Endothelial cell of umbilical vein (primary cell): ENCODE measurements around the gene PLXDC1. TPM values are rescaled to one million over a fixed set of nuclear protein-coding genes. Genes with fewer than 3 reads are reported as not detected.

Experiments
- BruUV-seq: library from RNA; stranded (reverse); fragments of 400-500 nt; replicated peaks from 2 replicates; lab custom pipeline; 2021; lab: Mats Ljungman, UMichigan
- CTCF ChIA-PET: fragments of 300-600, 350-600 bp; sonication (Branson Sonifier 250); formaldehyde crosslinking; loops from one replicate; lab custom pipeline; 2021; ENCODE audit warnings: antibody characterized with exemption, inconsistent platforms; lab: Charles Lee
- POLR2A ChIA-PET: fragments of 300-600, 350-600 bp; sonication (Branson Sonifier 250); formaldehyde crosslinking; loops from one replicate; lab custom pipeline; 2021; ENCODE audit warnings: antibody characterized with exemption, inconsistent platforms; lab: Charles Lee
- DNase-seq: peaks from one replicate; pipeline ENCODE4 v3.0.0-alpha.2; 2011; ENCODE audit warnings: low read depth, low spot score
- FAIRE-seq: peaks from 2 replicates; lab custom pipeline; 2011; peaks lifted over from hg19 to GRCh38; lab: Jason Lieb, UNC
- H2AFZ ChIP-seq: 2 replicates; pipeline ENCODE4 v1.6.0; 2012; ENCODE audit warnings: low read depth, low read length, control low read depth, inconsistent platforms
- H3K27ac ChIP-seq: 2 replicates; pipeline ENCODE4 v1.5.1; 2011; ENCODE audit warnings: low read depth, mild to moderate bottlenecking, control low read depth, low read length, moderate library complexity; ENCODE audit not compliant: insufficient read depth
- H3K27me3 ChIP-seq, 2 experiments: 2 replicates each; pipeline versions ENCODE4 v1.6.0 to v1.6.1; 2011; ENCODE audit warnings: low read length in 2 of 2, mixed read lengths in 1 of 2; ENCODE audit not compliant: control insufficient read depth in 2 of 2, insufficient read depth in 2 of 2
- H3K36me3 ChIP-seq, 2 experiments: 2 replicates in 1 of 2; 3 replicates in 1 of 2; pipeline ENCODE4 v1.5.1; 2011; ENCODE audit warnings: low read length in 2 of 2, mild to moderate bottlenecking in 1 of 2, moderate library complexity in 1 of 2; ENCODE audit not compliant: control insufficient read depth in 2 of 2, insufficient read depth in 2 of 2; ENCODE audit errors: extremely low read depth in 1 of 2
- H3K4me1 ChIP-seq: 3 replicates; pipeline ENCODE4 v1.5.1; 2011; ENCODE audit warnings: mild to moderate bottlenecking, low read length; ENCODE audit not compliant: control insufficient read depth, insufficient read depth; ENCODE audit errors: extremely low read depth
- H3K4me2 ChIP-seq: 2 replicates; pipeline ENCODE4 v1.6.1; 2011; ENCODE audit warnings: low read length, control low read depth, mixed read lengths; ENCODE audit not compliant: insufficient read depth
- H3K4me3 ChIP-seq, 3 experiments: fragments of 200-600 bp in 1 of 3; sonication (generic), shearing (Covaris generic) in 1 of 3; replicated peaks in 1 of 3; 2 replicates each; pipeline ENCODE4 v1.5.1; 2011 to 2016; ENCODE audit warnings: control low read depth in 3 of 3, low read length in 3 of 3, mild to moderate bottlenecking in 2 of 3, inconsistent platforms in 1 of 3, low read depth in 1 of 3, moderate library complexity in 1 of 3; ENCODE audit not compliant: insufficient read depth in 1 of 3
- H3K79me2 ChIP-seq: 2 replicates; pipeline ENCODE4 v1.6.0; 2012; ENCODE audit warnings: low read length, inconsistent platforms; ENCODE audit not compliant: control insufficient read depth, insufficient read depth
- H3K9ac ChIP-seq: replicated peaks from 2 replicates; pipeline ENCODE3; 2011; ENCODE audit warnings: low read length, control low read depth; ENCODE audit not compliant: insufficient read depth; ENCODE audit errors: extremely low read depth
- H3K9me1 ChIP-seq: replicated peaks from 3 replicates; pipeline ENCODE4 v1.6.0; 2011; ENCODE audit warnings: mild to moderate bottlenecking, low read length; ENCODE audit not compliant: control insufficient read depth, insufficient read depth; ENCODE audit errors: extremely low read depth
- H3K9me3 ChIP-seq: replicated peaks from 2 replicates; pipeline ENCODE4 v1.5.1; 2012; ENCODE audit warnings: low read length, inconsistent platforms; ENCODE audit not compliant: control insufficient read depth, insufficient read depth
- H4K20me1 ChIP-seq: replicated peaks from 2 replicates; pipeline ENCODE3; 2011; ENCODE audit warnings: mild to moderate bottlenecking, low read length; ENCODE audit not compliant: control insufficient read depth, insufficient read depth; ENCODE audit errors: extremely low read depth
- CTCF ChIP-seq, 2 donors: IDR thresholded peaks; 1 replicate in 1 of 2; 2 replicates in 1 of 2; pipeline ENCODE4 v1.5.1; 2011; ENCODE audit warnings: low read length in 2 of 2, mild to moderate bottlenecking in 2 of 2, moderate library complexity in 2 of 2, control low read depth in 1 of 2, inconsistent platforms in 1 of 2, low read depth in 1 of 2; ENCODE audit not compliant: insufficient read depth in 1 of 2; ENCODE audit errors: extremely low read depth in 1 of 2
- EZH2 ChIP-seq: IDR thresholded peaks from 2 replicates; pipeline ENCODE4 v1.6.1; 2012; ENCODE audit warnings: borderline replicate concordance, low read depth, mild to moderate bottlenecking, moderate library complexity, low read length, inconsistent platforms; ENCODE audit not compliant: severe bottlenecking
- FOS ChIP-seq: IDR thresholded peaks from 2 replicates; pipeline ENCODE4 v1.6.1; 2011; ENCODE audit warnings: mild to moderate bottlenecking, low read length, moderate library complexity, borderline replicate concordance; ENCODE audit not compliant: insufficient read depth
- GATA2 ChIP-seq: IDR thresholded peaks from 2 replicates; pipeline ENCODE4 v1.7.0; 2011; ENCODE audit warnings: low read depth, mild to moderate bottlenecking, moderate library complexity, mixed read lengths, low read length; ENCODE audit not compliant: insufficient read length, insufficient read depth
- JUN ChIP-seq: IDR thresholded peaks from 2 replicates; pipeline ENCODE4 v1.6.1; 2011; ENCODE audit warnings: borderline replicate concordance, low read depth; ENCODE audit not compliant: insufficient read length, insufficient read depth
- MYC ChIP-seq: IDR thresholded peaks from one replicate; pipeline ENCODE4 v1.6.1; 2011; ENCODE audit warnings: mild to moderate bottlenecking, low read depth, low read length
- POLR2A ChIP-seq: IDR thresholded peaks from 2 replicates; pipeline ENCODE4 v1.6.1; 2012; ENCODE audit warnings: low read depth, mild to moderate bottlenecking, control low read depth, low read length
- POLR2AphosphoS5 ChIP-seq: IDR thresholded peaks from 2 replicates; pipeline ENCODE4 v1.6.1; 2012; ENCODE audit warnings: low read depth, mild to moderate bottlenecking, control low read depth, low read length, moderate library complexity; ENCODE audit not compliant: insufficient read depth
- dilution Hi-C: fragments of 300-500 bp; cut with MboI; formaldehyde crosslinking; loops from one replicate; pipeline ENCODE4 v1.15.0; 2019; ENCODE audit warnings: low sequenced_read_pairs; ENCODE audit not compliant: extremely low pct_ligation_motif_present
- intact Hi-C: fragments of 100-400 bp; cut with micrococcal nuclease; formaldehyde crosslinking; loops from one replicate; pipeline ENCODE4 v1.10.0; 2022
- polyA plus RNA-seq, 4 experiments: library from polyadenylated mRNA; depleted of rRNA in 3 of 4; stranded (reverse) in 3 of 4; unstranded in 1 of 4; fragments of >200 nt; gene quantifications; 2 replicates each; pipeline versions ENCODE4 v1.2.1 to v1.2.3, GENCODE V29; 2011 to 2012; ENCODE audit warnings: missing spikeins in 1 of 4
- total RNA-seq: library from RNA; stranded (reverse); gene quantifications from 2 replicates; pipeline ENCODE4 v1.2.3, GENCODE V29; 2021
- TF ChIP-seq, protein P1 (sequence below): IDR thresholded peaks from 2 replicates; pipeline ENCODE4 v1.6.1; 2011; ENCODE audit not compliant: insufficient read depth, insufficient read length

Gene PLXDC1
- total and polyA plus RNA-seq, 2 donors (not counting 3 experiments of a cell fraction or from before 2014, with no cell fraction given): 0.03 TPM; not detected in 1

DNA sequence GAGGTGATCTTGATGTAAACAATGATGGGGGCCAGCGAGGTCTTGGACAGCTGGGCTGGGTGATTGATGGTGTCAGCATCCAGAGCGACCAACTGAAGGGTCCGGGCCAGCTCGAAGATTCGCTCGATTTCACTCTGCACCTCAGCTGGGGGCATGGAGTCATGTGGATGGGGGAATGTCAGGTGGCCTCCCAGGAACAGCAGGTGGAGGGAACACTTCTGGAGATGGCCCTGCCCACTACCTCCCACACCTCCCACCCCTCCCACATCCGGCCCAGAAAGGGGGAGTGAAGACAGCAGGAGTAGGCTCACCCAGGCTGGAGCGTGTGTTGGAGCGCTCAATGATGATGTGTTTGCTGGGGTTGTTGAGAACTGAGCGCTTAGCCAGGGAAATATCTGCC, 32.3 kb upstream of the PLXDC1 start:
- dilution Hi-C loops: no loop called here
- Histone ChIP-seq H3K4me1 (peaks cover 2% of the 10 kb centered on the region), H3K9me1 (no peaks in the 10 kb centered on the region), H4K20me1 (no peaks in the 10 kb centered on the region), H3K4me3 (no peak overlapping the region), H3K27ac (no peak overlapping the region), H3K9ac (no peak overlapping the region), H3K4me2 (no peak overlapping the region), H2AFZ (no peak overlapping the region), H3K36me3 (peaks cover 3 to 41% of the 10 kb centered on the region in 2 experiments), H3K79me2 (no peaks in the 10 kb centered on the region), H3K9me3 (no peaks in the 10 kb centered on the region), H3K27me3 (no peaks in the 10 kb centered on the region)
- POLR2A ChIA-PET: no interaction called here
- intact Hi-C loops: no loop called here
- DNase-seq: no peak
- FAIRE-seq: no peak
- CTCF ChIA-PET: interaction anchor here (0.6 to 1.5 kb wide), 6 partner anchors 9 to 61 kb away, joined by 3 to 13 read pairs (median 4); partner anchors contain the start of gene CACNB1
- TF ChIP-seq FOS: no peak
- TF ChIP-seq, protein P1, sequence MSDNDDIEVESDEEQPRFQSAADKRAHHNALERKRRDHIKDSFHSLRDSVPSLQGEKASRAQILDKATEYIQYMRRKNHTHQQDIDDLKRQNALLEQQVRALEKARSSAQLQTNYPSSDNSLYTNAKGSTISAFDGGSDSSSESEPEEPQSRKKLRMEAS: no peak
- TF ChIP-seq GATA2: no peak
- no peak for TF ChIP-seq POLR2A
- TF ChIP-seq MYC: no peak
- TF ChIP-seq POLR2AphosphoS5: no peak
- TF ChIP-seq CTCF (IDR thresholded peaks at IDR 0.05; ENCODE audit: extremely low read depth in 1 of 2, insufficient read depth in 1 of 2, low read depth in 1 of 2, low read length in 2 of 2): no peak
- no peak for TF ChIP-seq EZH2
- no peak for TF ChIP-seq JUN
- no TSS peak for BruUV-seq
